Sigmoid colon (tissue), 7 donors: Measurements from ENCODE around the gene MYO5A. TPM values are rescaled to one million over a fixed set of nuclear protein-coding genes. Genes with fewer than 3 reads are reported as not detected.
"Not testable (repeated sequence)": the region's sequence is repeated elsewhere in the genome, so short reads cannot be mapped to it uniquely, and the experiment has no call there.

Experiments used
- DNase-seq: peaks from one replicate; pipeline ENCODE4 v3.0.0-alpha.2; 2019
- H3K27ac ChIP-seq, 4 donors: fragments of 200-600 bp; sonication (generic); one replicate each; pipeline ENCODE4 v1.5.1; 2016 to 2019; ENCODE audit warnings: mild to moderate bottlenecking in 1 of 4
- H3K27me3 ChIP-seq, 3 donors: fragments of 200-600 bp; sonication (generic); one replicate each; pipeline ENCODE4 v1.5.1; 2019; ENCODE audit warnings: mild to moderate bottlenecking in 1 of 3
- H3K36me3 ChIP-seq, 4 donors: fragments of 200-600 bp; sonication (generic); one replicate each; pipeline ENCODE4 v1.5.1; 2016 to 2019
- H3K4me1 ChIP-seq, 4 donors: fragments of 200-600 bp; sonication (generic); one replicate each; pipeline ENCODE4 v1.5.1; 2017 to 2019
- H3K4me3 ChIP-seq, 4 donors: fragments of 200-600 bp; sonication (generic); one replicate each; pipeline ENCODE4 v1.5.1; 2017 to 2019; ENCODE audit warnings: mild to moderate bottlenecking in 2 of 4, moderate library complexity in 1 of 4
- H3K9me3 ChIP-seq, 4 donors: fragments of 200-600 bp in 3 of 4; sonication (generic) in 3 of 4; one replicate each; pipeline versions ENCODE4 v1.5.1 to v1.6.1; 2013 to 2019
- CTCF ChIP-seq, 4 experiments: fragments of 450-650 bp in 3 of 4; fragments of 200-600 bp in 1 of 4; IDR thresholded peaks; one replicate each; pipeline ENCODE4 v1.5.1; 2016 to 2019; ENCODE audit warnings: antibody characterized with exemption in 4 of 4, mild to moderate bottlenecking in 3 of 4, moderate library complexity in 2 of 4
- EP300 ChIP-seq, 4 donors: sonication (generic); formaldehyde crosslinking; IDR thresholded peaks; one replicate each; pipeline ENCODE4 v1.6.1; 2017; ENCODE audit warnings: antibody characterized with exemption in 4 of 4
- POLR2A ChIP-seq, 2 donors: fragments of 450-650 bp; IDR thresholded peaks; one replicate each; pipeline ENCODE4 v1.6.1; 2016; ENCODE audit warnings: antibody characterized with exemption in 2 of 2, mild to moderate bottlenecking in 2 of 2, moderate library complexity in 2 of 2
- POLR2AphosphoS5 ChIP-seq, 4 donors: sonication (generic); formaldehyde crosslinking; IDR thresholded peaks; one replicate each; pipeline ENCODE4 v1.6.1; 2017; ENCODE audit warnings: antibody characterized with exemption in 4 of 4
- WGBS, 2 donors: extraction: QIAGEN DNeasy Blood & Tissue Kit; methylation state at CpG; one replicate each; pipeline ENCODE4 v1.1.7; 2013; 5-methylcytosine and 5-hydroxymethylcytosine counted together
- intact Hi-C: fragments of 100-400 bp; cut with DNase I; formaldehyde crosslinking; loops from one replicate; pipeline ENCODE4 v1.15.1; 2023
- polyA plus RNA-seq, 3 donors: library from polyadenylated mRNA; stranded (reverse); fragments of 200-250 nt; gene quantifications; one replicate each; pipeline ENCODE4 v1.2.3, GENCODE V29; 2013
- total RNA-seq, 4 donors: library from RNA; depleted of rRNA; stranded (reverse); fragments of >200 nt; gene quantifications; one replicate each; pipeline ENCODE4 v1.1.0, GENCODE V29; 2016
- donor health status: healthy with polysubstance abuse.
- donor health status: Bipolar disorder and iron deficiency.
- donor health status: healthy.

Gene MYO5A
- total and polyA plus RNA-seq, 7 donors = 2.1 to 46.0 (median 23.5) TPM

- WGBS, 2 donors = 62 to 89% methylated on average over 2 of the region's 2 CpGs
- Histone ChIP-seq H3K27ac (no peak overlapping the region), H3K4me1 (peaks cover 0 to 17% (median 7%) of the 10 kb centered on the region in 4 donors), H3K4me3 (no peak overlapping the region), H3K27me3 (no peaks in the 10 kb centered on the region), H3K9me3 (no peaks in the 10 kb centered on the region), H3K36me3 (no peaks in the 10 kb centered on the region)
- no peak for DNase-seq
- no peak for TF ChIP-seq POLR2A (IDR thresholded peaks at IDR 0.05)
- TF ChIP-seq EP300 (IDR thresholded peaks at IDR 0.05) = no peak
- TF ChIP-seq POLR2AphosphoS5 (IDR thresholded peaks at IDR 0.05) = no peak
- no peak for TF ChIP-seq CTCF (IDR thresholded peaks at IDR 0.05)
- intact Hi-C loops = no loop called here
Observed at GRCh38 chr15:52440946-52441345, 87.7 kb downstream of the MYO5A start.

- Histone ChIP-seq H3K4me3 (no peak overlapping the region), H3K27me3 (no peaks in the 10 kb centered on the region), H3K27ac (no peak overlapping the region), H3K4me1 (peaks cover 0 to 16% (median 6%) of the 10 kb centered on the region in 4 donors), H3K9me3 (no peaks in the 10 kb centered on the region), H3K36me3 (no peaks in the 10 kb centered on the region)
- 88 to 91% methylated on average over 4 of the region's 4 CpGs for WGBS, 2 donors
- intact Hi-C loops = no loop called here
- TF ChIP-seq EP300 (IDR thresholded peaks at IDR 0.05) (no peak), POLR2AphosphoS5 (IDR thresholded peaks at IDR 0.05) (no peak), POLR2A (IDR thresholded peaks at IDR 0.05) (no peak), CTCF (IDR thresholded peaks at IDR 0.05) (no peak)
- DNase-seq = no peak
Observed at GRCh38 chr15:52440414-52440813, 88.3 kb downstream of the MYO5A start.

- no peak for DNase-seq
- TF ChIP-seq POLR2AphosphoS5 (IDR thresholded peaks at IDR 0.05) = no peak
- no peak for TF ChIP-seq EP300 (IDR thresholded peaks at IDR 0.05)
- intact Hi-C loops = no loop called here
Observed at GRCh38 chr15:52439470-52439869, 89.2 kb downstream of the MYO5A start.

GRCh38 chr15:52439042-52439441 is 89.6 kb downstream of the MYO5A start:
- 97% methylated on average over 9 of the region's 9 CpGs for WGBS, 2 donors
- H3K4me3 ChIP-seq, H3K27ac ChIP-seq, H3K9me3 ChIP-seq, H3K27me3 ChIP-seq, DNase-seq, intact Hi-C loops, H3K36me3 ChIP-seq: not testable (repeated sequence)
- peaks cover 0 to 16% (median 6%) of the 10 kb centered on the region in 4 donors for H3K4me1 ChIP-seq

More at GRCh38 chr15:52439470-52439869, 89.2 kb downstream of the MYO5A start:
- Histone ChIP-seq H3K27me3 (no peaks in the 10 kb centered on the region), H3K4me3 (no peak overlapping the region), H3K36me3 (no peaks in the 10 kb centered on the region), H3K27ac (no peak overlapping the region), H3K4me1 (peaks cover 0 to 16% (median 6%) of the 10 kb centered on the region in 4 donors), H3K9me3 (no peaks in the 10 kb centered on the region)

- Histone ChIP-seq H3K27me3 (no peaks in the 10 kb centered on the region), H3K27ac (no peak overlapping the region), H3K9me3 (no peaks in the 10 kb centered on the region), H3K36me3 (no peaks in the 10 kb centered on the region), H3K4me1 (peaks cover 0 to 16% (median 6%) of the 10 kb centered on the region in 4 donors), H3K4me3 (no peak overlapping the region)
- no peak for TF ChIP-seq POLR2A (IDR thresholded peaks at IDR 0.05)
- no peak for TF ChIP-seq CTCF (IDR thresholded peaks at IDR 0.05)
- TF ChIP-seq POLR2AphosphoS5 (IDR thresholded peaks at IDR 0.05) = no peak
- TF ChIP-seq EP300 (IDR thresholded peaks at IDR 0.05) = no peak
- 69 to 90% methylated on average over 4 of the region's 4 CpGs for WGBS, 2 donors
- DNase-seq = no peak
- intact Hi-C loops = no loop called here
Observed at GRCh38 chr15:52438047-52438446, 90.6 kb downstream of the MYO5A start.

- Histone ChIP-seq H3K4me3 (no peak overlapping the region), H3K9me3 (no peaks in the 10 kb centered on the region), H3K4me1 (peaks cover 0 to 16% (median 6%) of the 10 kb centered on the region in 4 donors), H3K27me3 (no peaks in the 10 kb centered on the region), H3K36me3 (no peaks in the 10 kb centered on the region), H3K27ac (no peak overlapping the region)
- DNase-seq = no peak
- intact Hi-C loops = no loop called here
- TF ChIP-seq POLR2A (IDR thresholded peaks at IDR 0.05) (no peak), CTCF (IDR thresholded peaks at IDR 0.05) (no peak), EP300 (IDR thresholded peaks at IDR 0.05) (no peak), POLR2AphosphoS5 (IDR thresholded peaks at IDR 0.05) (no peak)
Observed at GRCh38 chr15:52437646-52438045, 91.0 kb downstream of the MYO5A start.
